ENCODE results near the gene LRRC39.

Gene LRRC39

GRCh38 chr1:100178091-100178490 lies at the start of gene LRRC39:
Gene LRRC39 (minus strand): TSS chr1:100178256. CDS start chr1:100168516, 9,740 bp downstream.
- TF ChIP-seq, protein P1, sequence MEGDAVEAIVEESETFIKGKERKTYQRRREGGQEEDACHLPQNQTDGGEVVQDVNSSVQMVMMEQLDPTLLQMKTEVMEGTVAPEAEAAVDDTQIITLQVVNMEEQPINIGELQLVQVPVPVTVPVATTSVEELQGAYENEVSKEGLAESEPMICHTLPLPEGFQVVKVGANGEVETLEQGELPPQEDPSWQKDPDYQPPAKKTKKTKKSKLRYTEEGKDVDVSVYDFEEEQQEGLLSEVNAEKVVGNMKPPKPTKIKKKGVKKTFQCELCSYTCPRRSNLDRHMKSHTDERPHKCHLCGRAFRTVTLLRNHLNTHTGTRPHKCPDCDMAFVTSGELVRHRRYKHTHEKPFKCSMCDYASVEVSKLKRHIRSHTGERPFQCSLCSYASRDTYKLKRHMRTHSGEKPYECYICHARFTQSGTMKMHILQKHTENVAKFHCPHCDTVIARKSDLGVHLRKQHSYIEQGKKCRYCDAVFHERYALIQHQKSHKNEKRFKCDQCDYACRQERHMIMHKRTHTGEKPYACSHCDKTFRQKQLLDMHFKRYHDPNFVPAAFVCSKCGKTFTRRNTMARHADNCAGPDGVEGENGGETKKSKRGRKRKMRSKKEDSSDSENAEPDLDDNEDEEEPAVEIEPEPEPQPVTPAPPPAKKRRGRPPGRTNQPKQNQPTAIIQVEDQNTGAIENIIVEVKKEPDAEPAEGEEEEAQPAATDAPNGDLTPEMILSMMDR (IDR thresholded peaks at IDR 0.05; ENCODE audit: borderline replicate concordance, insufficient read depth, low read depth, low read length) = no peak
- H3K4me3 ChIP-seq (ENCODE audit: low read depth, low read length) = no peak within 1 kb of the TSS

DNA sequence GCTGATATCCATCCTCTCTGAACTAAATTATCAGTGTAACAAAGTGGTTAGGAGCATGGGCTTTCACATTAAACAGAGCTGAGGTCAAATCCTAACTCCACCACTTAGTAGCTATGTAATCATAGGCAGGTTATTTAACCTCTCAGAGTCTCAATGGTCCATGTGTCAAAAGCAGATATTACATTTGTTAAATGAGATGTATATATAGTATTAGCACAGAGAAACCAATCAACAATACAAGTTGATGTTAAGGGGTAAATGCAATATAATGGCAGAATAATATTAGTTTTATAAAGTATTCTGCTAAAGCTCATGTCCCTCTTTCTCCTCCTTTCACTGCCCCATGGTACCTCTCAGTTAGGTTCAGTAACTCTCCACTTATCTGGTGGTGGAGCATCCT lies 44.4 kb upstream of the LRRC39 start:
- TF ChIP-seq, protein P1 (IDR thresholded peaks at IDR 0.05; ENCODE audit: borderline replicate concordance, insufficient read depth, low read depth, low read length) = no peak
- no peak overlapping the region for H3K4me3 ChIP-seq (ENCODE audit: low read depth, low read length)

DNA sequence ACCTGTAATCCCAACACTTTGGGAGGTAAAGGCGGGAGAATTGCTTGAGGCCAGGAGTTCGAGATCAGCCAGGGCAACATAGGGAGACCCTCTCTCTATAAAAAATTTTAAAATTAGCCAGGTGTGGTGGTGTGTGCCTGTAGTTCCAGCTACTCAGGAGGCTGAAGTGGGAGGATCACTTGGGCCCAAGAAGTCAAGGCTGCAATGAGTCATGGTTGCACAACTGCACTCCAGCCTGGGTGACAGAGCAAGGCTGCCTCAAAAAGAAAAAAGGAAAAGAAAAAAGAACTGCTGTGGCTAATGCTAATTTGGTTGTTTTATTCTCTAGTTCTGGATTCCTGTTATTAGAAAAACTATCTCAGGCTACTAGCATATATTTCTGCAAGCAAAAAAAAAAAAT lies 41.8 kb upstream of the LRRC39 start:
- no peak overlapping the region for H3K4me3 ChIP-seq (ENCODE audit: low read depth, low read length)
- TF ChIP-seq, protein P1 (IDR thresholded peaks at IDR 0.05; ENCODE audit: borderline replicate concordance, insufficient read depth, low read depth, low read length) = no peak

- TF ChIP-seq, protein P1 (IDR thresholded peaks at IDR 0.05; ENCODE audit: borderline replicate concordance, insufficient read depth, low read depth, low read length) = no peak
- H3K4me3 ChIP-seq (ENCODE audit: low read depth, low read length) = no peak overlapping the region
Measured at GRCh38 chr1:100219457-100219856, 41.4 kb upstream of the LRRC39 start.

GRCh38 chr1:100217834-100218233 lies 39.8 kb upstream of the LRRC39 start:
- TF ChIP-seq, protein P1 (IDR thresholded peaks at IDR 0.05; ENCODE audit: borderline replicate concordance, insufficient read depth, low read depth, low read length) = no peak

DNA sequence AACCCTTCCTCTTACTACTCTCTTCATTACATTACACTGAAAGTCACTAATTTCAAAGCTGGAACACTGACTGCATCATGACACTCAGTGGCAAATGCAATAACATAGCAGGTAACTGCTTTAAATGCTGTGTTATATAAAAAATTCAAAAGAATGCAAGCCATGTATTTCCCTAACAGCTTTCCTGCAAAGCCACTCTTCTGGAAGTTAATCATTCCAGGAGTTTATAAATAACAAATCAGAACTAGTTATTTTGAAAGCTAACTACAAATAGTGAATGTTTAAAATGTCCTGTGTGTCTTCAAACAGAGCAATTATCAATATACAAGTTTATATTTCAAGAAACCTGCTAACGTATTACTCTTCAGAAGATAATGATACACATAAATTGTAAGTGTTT lies 37.0 kb upstream of the LRRC39 start:
- TF ChIP-seq, protein P1 (IDR thresholded peaks at IDR 0.05; ENCODE audit: borderline replicate concordance, insufficient read depth, low read depth, low read length) = no peak
- H3K4me3 ChIP-seq (ENCODE audit: low read depth, low read length) = no peak overlapping the region

More at GRCh38 chr1:100217834-100218233, 39.8 kb upstream of the LRRC39 start:
- no peak overlapping the region for H3K4me3 ChIP-seq (ENCODE audit: low read depth, low read length)

GRCh38 chr1:100213141-100213540 lies 35.1 kb upstream of the LRRC39 start:
- TF ChIP-seq, protein P1 (IDR thresholded peaks at IDR 0.05; ENCODE audit: borderline replicate concordance, insufficient read depth, low read depth, low read length) = no peak
- no peak overlapping the region for H3K4me3 ChIP-seq (ENCODE audit: low read depth, low read length)

Measured in GM12875 (cell line).